Pons (tissue), 1 donor: Measurements from ENCODE around the gene ARNT2.

ENCODE experiments used
- DNase-seq: peaks from one replicate; pipeline ENCODE4 v3.0.0-alpha.2; 2016; ENCODE audit warnings: low spot score

ARNT2 gene

DNA sequence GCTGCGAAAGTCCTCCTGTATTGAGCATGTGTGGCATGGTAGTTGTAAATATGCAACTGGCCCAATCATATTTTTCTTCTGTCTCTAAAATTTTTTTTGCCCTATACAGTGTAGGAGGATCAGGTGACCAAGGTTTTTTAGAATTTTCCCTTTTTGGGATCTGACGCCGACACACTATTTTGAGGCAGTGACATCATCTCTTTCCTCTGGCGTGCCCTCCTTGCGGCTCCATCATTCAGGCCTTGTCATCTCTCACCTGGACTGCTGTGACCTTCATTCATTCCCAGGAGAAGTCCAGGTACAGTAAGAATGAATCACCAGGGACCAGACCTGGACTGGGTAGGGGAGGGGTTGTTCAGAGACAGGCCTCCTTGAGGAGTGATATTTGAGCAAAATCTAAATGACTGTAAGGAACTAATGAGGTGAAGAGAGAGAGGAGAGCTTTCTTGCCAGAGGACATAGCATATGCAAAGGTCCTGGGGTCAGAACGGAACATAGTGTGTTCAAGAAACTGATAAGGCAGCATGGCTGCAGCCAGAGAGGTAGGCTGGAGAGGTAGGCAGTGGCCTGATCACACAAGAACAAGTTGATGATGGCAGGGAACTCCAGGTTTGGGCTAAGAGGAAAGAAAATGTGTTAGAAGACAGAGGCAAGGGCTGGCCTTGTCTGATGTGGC, 38.7 kb downstream of the ARNT2 start:
- DNase-seq: no peak

DNA sequence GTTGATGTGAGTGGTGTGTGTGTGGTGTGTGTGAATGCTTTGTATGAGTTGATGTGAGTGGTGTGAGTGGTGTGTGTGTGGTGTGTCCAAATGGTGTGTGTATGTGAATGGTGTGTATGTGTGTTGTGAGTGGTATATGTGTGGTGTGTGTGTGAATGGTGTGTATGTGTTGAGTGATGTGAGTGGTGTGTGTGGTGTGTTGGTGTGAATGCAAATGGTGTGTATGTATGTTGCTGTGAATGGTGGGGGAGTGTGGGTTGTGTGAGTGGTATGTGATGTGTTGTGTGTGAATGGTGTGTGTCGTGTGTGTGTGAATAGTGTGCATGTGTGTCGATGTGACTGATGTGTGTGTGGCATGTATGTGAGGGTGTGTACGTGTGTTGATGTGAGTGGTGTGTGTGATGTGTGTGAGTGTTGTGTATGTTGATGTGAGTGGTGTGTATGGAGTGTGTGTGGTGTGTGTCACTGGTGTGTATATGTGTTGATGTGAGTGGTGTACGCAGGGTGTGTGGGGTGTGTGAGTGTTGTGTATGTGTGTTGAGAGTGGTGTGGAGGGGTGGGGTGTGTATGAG, 40.6 kb downstream of the ARNT2 start:
- DNase-seq: no peak

DNA sequence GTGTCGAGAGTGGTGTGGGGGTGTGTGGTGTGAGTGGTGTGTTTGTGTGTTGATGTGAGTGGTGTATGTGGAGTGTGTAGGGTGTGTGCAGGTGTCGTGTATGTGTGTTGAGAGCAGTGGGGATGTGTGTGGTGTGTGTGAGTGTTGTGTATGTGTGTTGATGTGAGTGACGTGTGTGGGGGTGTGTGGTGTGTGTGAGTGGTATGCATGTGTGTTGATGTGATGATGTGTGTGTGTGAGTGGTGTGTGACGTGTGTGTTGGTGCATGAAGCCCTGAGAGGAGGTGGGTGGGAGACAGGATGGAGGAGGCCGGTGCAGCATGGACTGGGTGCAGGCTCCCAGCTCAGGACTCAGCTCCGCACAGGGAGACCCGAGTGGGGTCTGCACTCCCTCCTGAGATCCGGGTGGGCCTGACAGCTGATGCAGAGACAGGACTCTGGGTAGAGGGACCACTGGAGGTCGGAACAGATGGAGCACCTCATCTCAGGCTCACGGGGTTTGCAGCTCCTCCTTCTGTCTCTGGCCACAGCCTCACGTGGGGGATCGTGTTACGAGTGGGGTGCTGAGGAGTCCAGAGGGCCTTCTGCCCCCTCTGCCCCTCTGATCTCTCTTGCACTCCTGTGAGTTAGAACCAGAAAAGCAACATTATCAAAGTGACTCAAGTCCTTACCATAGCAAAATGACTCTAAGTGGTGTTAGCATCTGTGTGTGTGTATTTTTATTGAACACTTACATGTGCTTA, 41.3 kb downstream of the ARNT2 start:
- no peak for DNase-seq

DNA sequence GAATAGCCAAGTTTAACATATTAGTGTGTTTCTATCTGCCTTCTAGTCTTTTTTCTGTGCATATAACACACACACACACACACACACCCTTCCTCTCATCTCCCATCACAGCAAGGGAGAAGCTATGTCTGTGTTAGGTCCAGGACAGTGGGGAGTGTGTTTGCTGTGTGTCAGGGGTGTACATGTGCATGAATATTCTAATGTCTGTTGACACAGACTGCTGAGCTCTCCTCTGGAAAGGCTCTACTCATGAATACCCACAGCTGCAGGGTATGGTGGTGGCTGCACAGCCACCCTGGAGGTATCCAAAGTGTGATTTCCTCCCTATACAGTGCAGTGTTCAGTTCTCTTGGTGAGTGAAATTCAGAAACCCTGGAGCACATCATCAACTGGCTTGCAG, 42.9 kb downstream of the ARNT2 start:
- DNase-seq: no peak

DNA sequence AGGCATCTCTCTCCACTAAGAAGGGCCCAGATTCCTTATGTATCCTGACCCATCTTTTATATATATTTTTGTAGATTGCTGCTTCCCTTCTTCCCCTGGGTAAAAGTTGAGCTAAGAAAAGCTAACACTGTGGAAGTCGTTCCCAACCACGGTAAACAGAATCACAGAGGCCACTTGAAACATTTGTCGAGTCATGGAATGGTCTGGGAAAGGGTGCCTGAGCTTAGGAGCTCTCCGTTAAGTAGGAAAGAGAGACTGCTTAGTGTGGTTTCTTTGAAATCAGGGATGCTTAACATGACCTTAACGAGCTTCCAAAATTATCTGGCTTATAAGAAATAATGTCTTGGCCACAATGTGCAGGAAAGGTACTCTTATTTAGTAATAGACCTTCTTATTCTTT, 45.6 kb downstream of the ARNT2 start:
- no peak for DNase-seq

DNA sequence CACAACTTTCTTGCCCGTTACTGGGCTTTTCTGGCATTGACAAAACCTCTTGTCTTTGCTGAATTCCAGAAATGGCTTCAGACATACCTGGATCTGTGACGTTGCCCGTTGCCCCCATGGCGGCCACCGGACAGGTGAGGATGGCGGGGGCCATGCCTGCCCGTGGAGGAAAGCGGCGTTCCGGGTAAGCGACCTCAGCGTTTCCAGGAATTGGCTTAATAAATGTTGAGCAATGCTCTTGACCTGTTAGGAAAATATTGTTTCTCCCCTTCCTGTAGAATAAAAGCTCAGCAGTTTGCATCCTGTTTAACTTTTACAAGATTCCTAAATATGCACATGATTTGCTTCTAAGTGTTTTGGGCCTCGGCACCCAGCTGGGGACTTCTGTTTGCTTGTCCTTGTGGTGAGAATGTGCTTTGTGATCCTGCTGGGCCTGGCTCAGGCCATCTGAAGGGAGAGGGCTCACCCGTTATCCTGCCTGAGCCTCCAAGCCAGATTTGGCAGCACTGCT, 46.7 kb downstream of the ARNT2 start:
- DNase-seq: no peak

DNA sequence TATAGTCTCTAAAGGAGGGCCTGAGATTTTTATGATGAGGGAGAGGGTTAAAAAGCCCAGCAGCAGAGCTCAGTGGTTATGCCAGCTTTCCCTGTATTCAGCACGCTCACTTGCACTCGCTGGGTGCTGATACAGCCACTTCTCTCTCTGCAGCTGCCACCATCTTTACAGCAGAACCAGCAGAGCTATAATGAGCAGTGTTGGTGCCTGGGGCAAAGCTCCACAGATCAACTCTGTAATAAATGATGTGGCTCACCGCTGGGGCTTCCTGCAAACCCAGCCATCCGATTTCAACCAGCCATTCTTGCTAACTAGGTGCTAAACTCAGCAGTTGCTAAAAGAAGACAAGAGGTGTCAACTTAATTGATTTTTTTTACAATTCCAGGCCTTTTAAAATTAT, 48.0 kb downstream of the ARNT2 start:
- no peak for DNase-seq

DNA sequence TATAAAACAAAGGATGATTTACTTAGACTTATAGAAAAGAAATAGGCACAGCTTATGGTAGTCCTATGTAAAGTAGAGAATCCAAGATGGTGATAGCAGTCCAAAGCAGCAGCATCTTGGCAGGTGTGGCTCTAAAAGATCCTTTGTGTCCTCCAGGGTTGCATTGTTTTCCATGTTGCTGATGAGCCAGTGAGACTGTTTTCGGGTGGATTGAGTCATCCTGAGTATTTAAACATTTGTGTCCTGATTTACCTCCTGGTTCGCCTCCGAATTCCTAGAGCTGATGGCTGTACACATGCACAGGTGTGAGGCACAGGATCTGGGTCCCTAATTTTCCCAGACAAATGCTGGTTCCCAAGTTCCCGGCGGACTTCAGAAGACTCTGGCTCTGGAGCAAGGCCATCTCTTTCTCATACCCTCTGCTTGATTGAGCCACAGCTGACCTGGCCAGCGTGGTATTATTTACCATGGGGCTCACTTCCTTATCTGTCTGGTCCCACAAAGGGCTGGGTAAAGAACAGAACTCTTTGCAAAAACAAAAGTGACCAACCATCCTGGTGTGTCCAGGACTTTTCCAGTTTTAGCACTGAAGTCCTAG, 51.0 kb downstream of the ARNT2 start:
- DNase-seq: no peak

DNA sequence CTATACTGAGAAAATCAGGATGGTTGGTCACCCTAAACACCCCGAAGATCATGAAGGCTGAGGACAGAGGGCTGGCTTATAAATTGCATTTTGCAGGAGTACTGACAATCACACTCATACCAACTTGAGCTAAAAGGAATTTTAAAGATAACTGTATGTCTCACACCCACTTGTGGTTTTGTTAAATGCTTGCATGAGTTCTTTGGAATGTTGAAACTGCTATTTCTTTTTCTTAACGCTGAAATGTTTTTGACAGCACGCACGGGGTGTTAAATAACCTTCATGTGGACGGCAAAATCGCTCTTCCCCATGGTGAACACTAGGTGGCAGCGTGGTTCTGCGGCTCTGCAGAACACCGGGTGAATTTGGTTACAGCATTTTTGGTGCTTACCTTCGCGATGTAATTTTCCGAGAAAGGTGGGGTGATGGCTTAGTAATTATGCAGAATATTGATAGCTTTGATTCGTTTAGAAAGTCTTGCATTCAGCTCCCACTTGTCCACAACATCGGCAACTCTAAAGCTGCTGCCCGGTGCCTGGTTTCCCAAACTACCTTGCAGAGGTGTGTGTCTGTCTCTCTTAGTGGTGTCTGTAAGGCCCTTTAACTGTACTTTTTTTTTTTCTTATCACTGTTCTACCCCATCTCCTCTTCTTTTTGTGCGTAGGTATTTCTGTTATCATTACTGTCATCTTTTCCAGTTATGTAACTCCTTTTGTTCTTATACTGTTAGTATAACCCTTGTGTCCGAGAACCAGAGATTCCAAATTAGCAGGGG, 51.7 kb downstream of the ARNT2 start:
- peak; percentile 61 for DNase-seq

DNA sequence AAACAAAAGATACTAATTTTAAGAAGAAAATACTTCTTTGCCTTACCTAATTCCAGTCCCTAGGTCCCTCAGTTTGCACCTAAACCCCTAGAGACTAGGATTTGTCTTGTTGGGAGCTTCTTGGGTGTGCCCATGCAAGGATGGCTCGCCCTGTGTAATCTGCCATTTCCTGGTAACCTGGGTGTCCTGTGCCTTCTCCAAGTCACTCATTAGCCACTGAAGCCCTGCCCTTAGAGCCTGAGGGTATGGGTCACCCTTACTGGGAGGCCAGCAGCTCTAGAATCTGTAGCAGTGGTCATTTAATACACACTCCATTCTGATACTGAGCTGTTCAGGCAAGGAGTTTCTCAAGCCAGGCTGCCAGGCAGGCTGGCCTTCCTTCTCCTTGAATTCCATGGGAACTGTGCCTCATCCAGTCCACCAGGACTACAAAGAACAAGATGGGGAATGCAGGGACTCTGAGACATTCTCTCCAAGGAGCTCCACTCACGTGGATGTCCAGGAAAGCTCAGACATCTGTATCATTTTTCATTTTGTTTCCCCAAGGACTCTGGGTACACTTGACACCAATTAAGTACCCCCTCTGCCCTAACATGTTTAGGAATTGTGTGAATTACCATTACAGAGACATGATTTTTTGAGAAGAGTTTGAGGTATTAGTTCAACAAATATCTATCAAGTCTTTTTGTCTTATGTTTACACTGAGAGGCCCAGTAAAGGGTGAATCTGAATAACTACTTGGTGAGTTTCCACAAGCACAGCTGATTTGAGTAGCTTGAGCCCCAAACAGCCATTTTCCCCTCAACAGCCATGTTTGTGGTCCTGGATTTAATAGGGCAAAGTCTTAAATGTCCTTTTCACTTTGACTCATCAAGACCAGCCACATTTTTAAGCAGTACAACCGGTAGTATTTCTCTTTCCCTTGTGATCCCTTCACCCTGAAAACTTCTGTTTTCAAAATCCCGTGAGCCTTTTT, 52.6 kb downstream of the ARNT2 start:
- peak; percentile 6 for DNase-seq

DNA sequence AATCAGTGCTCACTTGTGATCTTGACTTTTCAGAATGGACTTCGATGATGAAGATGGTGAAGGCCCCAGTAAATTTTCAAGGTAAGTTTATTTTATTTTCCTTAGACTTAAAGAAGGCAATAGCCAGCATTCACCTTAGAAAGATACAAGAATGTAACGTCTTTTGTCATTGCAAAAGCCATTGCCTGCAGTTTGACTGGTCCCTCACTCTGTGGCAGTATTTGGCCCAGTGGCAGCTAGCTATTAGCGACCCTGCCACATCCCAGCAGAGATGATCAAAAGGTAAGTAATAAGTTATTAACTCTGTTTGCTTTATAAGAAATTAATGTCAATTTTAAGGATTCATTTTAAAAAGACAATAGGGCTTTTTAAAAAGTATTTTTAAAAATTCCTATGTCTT, 53.7 kb downstream of the ARNT2 start:
- DNase-seq: no peak

DNA sequence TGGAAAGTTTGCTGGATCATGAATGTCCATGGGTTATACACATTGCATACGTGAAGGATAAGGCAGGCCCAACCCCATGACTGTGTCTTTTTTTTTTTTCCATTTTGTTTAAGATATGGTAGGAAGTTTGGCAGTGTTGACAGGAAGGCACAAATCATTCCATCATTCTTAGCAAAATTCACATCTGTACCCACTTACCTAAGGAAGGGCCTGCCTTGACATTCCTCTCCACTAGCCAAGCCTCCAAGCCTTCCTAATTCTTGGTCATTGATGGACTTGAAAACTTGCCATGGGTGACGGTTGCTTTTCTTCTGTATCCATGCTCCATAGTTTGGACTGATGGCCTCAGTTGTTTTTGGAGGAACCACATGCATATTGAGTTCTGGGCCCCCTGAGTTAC, 54.4 kb downstream of the ARNT2 start:
- DNase-seq: no peak

DNA sequence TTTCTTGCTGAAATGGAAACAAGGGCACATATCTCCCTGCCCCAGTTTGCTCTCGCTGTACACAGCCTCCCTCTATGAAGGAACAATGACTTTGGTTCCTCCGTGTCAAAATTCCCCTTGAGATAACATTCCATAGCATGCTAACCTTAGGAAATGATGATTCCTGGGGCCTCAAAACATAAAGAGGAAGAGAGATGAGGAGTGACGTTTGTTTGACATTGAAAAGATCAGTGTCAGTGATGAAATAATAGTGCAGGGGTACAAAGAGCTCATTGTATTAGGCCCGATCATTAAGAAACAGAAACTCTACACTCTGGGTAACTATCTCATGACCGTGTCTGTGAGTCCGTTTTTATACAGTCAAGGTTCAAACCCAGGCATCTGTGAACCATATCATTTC, 55.2 kb downstream of the ARNT2 start:
- DNase-seq: peak; percentile 70

DNA sequence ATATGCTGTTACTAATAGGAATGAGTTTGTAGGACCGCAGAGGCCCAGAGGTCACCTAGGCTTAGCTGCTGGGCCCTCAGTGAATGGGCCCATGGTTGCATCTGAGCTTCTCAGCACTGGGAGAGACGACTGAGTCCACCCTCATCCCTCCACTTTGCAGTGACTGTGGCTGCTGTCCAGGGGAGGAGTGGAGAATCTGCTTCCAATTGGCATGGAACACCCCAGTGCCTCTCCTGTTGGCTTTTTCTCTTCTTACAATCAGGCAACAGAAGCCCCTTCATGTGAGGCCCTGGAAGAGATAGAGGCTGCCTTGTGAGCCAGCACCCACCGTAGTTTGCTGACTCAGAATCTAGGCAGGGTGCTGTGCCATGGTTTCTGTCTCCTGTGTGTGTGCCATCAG, 55.6 kb downstream of the ARNT2 start:
- DNase-seq: peak; percentile 32

DNA sequence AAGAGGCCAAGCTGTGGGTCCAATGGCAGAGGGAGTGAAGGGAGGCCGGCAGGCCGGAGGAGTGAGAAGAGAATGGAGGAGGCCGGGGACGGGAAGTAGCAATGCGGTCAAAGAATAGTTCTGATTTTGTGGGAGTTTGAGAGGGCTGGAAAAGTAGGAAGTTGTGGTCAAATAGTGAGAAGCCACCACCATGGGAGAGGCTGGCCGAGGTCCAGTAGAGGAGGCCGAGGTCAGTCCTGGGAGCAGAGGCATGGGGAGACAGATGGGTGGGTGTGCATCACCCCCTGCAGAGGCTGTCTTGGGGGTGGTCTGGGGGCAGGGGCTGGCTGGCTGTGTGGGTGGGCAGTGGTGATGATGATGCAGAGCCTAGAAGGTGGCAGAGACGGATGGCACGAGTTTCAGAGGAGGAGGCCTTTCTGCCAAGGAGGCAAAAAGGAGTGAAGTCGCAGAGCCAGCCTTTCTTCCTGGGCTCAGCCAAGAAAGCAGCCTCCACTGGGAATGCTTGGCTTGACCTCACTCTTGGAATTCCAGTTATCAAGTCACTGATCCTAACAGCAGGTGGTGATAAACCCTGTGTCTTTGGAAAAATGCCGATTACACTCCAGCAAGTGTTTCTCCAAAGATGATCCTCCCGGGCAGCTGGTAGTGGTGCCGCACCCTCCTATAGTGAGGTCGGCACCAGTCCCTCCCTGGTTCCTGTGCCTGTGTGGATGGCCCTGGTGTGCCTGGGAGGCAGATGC, 57.3 kb downstream of the ARNT2 start:
- DNase-seq: no peak

DNA sequence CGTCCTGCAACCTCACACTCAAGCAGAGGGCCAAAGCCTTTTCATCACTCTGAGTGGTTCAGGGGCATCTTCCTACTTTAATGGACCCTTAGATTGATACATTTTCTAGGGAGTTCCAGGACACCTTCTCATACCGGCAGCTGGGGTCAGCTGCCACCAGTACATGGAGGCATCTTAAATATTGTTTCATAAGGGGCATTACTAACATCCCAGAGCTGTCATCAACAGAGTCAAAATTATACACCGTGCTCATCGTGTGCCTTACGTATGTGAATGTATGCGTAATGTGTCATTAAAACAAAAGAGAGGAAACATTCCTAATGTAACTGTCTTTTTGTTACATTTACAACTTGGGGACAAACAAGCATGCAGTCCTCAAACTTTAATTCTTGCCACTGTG, 57.9 kb downstream of the ARNT2 start:
- no peak for DNase-seq

DNA sequence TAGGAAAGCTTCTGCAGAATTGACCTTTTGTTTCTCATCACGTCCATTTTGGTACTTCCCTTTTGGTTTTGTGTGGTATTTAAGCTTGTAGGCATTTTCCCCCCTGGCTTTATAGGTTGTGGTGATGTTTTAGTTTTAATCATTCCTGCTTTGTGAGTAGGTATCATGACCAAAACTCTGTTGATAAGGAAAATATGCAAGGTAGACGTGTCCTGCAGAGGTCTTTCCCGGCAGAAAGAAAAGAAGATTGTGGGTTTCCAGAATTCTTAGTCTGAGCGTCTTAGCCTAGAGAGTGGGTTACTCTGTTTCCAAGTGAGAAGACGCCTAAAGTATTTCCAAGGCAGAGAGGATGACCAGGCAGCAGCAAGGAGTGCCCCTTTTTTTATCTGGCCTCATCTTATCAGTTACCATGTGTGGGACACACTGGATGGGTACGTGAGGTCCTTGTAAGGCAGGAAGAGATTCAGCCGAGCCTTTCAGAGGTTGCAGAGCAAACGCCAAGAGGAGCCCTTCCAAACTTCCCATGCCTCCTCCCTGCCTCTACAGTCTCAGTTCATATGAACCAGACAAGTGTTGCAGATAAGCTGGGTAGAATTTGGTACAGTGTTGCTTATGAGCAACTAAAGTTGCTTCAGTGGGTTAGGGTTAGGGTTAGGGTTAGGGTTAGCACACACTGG, 58.8 kb downstream of the ARNT2 start:
- DNase-seq: no peak

DNA sequence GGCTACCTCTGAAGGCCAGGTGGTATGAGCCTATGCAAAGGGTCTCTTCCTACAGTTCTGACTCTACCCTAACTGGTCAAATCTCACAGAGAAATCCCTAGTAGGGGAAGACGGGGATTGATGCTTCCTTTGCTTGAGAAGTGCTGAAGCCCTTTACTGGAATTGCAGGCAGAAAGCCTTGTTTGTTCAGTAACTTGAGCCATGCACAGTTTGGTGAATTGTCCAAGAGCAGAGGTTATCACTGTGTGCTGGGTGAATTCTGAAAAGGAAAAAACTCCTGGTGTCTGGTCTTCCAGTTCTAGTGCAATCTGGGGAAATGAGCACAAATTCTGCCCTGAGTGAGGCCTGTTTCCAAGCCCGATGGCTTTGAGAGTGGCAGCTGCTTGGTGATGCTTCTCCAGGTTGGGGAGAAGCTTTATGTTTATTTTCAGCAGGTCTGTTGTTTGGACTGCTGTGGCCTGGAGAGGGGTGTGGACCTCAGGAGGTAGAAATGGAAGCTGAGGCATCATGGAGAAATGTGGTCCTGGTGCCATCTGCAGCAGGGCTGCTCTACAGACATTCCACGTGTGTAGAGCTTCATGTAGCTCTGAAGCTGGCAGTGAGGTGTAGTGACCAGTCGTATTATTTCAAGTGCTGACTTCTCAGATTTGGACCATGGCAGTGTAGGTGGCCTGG, 60.9 kb downstream of the ARNT2 start:
- no peak for DNase-seq

DNA sequence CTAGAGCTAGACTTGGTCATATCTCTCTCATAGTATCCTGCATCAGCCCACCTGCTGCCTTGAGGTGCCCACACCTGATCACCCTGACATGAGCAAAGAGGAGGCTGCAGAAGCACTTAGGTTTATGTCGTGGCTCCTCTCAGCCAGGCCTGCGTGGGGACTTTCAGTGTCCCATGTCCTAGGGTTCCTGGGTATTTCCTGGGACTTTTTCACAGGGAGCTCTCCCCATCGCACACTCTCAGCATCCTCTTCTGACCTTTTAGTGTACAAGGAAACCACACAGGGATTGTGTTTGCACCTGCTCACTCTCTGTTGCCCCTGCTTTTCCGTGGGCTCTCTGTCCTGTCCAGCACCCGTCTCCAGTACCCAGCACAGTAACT, 61.4 kb downstream of the ARNT2 start:
- no peak for DNase-seq
